SH-SY5Y (cell line): ENCODE measurements around the gene DCANP1.

Experiments used
- GATA2 ChIP-seq: IDR thresholded peaks from 2 replicates; pipeline ENCODE4 v1.6.1; 2011; ENCODE audit warnings: mild to moderate bottlenecking, low read depth, low read length
- GATA3 ChIP-seq: IDR thresholded peaks from 2 replicates; pipeline ENCODE4 v1.6.1; 2011; ENCODE audit warnings: low read depth, mild to moderate bottlenecking, low read length, moderate library complexity

DNA sequence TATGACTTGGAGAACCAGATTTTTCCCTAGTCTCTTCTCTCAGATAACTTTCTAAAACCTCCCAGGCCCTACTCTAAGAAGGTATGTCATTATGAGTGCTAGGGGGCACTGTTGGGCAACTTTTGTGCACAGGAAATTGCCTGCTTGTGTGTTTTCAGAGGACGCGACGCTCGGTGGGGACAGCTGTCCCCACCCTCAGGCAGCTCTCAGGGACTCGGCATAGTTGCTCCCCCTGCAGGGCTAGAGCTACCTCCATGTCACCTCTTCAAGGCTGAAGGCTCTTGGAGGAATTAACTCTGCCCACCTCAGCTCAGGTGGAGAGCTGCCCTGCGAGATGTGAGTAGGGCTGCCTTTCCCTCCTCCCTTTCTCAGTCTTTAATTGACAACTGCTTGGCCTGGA lies 15.2 kb upstream of the DCANP1 start:
- TF ChIP-seq GATA2, result no peak
- no peak for TF ChIP-seq GATA3
